AG10803 (cell line): ENCODE data around the gene B4GALNT4.
"Not testable (repeated sequence)": the region's sequence is repeated elsewhere in the genome, so short reads cannot be mapped to it uniquely, and the experiment has no call there.

Source experiments
- DNase-seq: peaks from one replicate; pipeline ENCODE4 v3.0.0; 2010; ENCODE audit warnings: low read depth
- H3K4me3 ChIP-seq: 2 replicates; pipeline ENCODE4 v1.5.1; 2011; ENCODE audit warnings: mild to moderate bottlenecking, low read length, control low read depth
- CTCF ChIP-seq: conservative IDR thresholded peaks from 2 replicates; pipeline ENCODE4 v1.5.1; 2011; ENCODE audit warnings: mild to moderate bottlenecking, low read length, control low read depth, inconsistent platforms

B4GALNT4 gene

GRCh38 chr11:331358-332060 is 37.8 kb upstream of the B4GALNT4 start:
- TF ChIP-seq CTCF = no peak
- DNase-seq = no peak

GRCh38 chr11:332651-333480 is 36.4 kb upstream of the B4GALNT4 start:
- no peak for DNase-seq
- H3K4me3 ChIP-seq = no peak overlapping the region
- no peak for TF ChIP-seq CTCF

More at GRCh38 chr11:331358-332060, 37.8 kb upstream of the B4GALNT4 start:
- H3K4me3 ChIP-seq = no peak overlapping the region

GRCh38 chr11:333616-334263 is 35.6 kb upstream of the B4GALNT4 start:
- DNase-seq, H3K4me3 ChIP-seq: not testable (repeated sequence)

- no peak overlapping the region for H3K4me3 ChIP-seq
- DNase-seq = no peak
- no peak for TF ChIP-seq CTCF
Observed at GRCh38 chr11:334264-334994, 34.9 kb upstream of the B4GALNT4 start.

GRCh38 chr11:335779-336658 is 33.3 kb upstream of the B4GALNT4 start:
- no peak overlapping the region for H3K4me3 ChIP-seq
- DNase-seq = no peak
- TF ChIP-seq CTCF = no peak

GRCh38 chr11:336659-337198 is 32.6 kb upstream of the B4GALNT4 start:
- no peak overlapping the region for H3K4me3 ChIP-seq
- no peak for DNase-seq
- no peak for TF ChIP-seq CTCF
